Liver (tissue), 9 donors: ENCODE measurements around the gene THOC7. TPM values are rescaled to one million over a fixed set of nuclear protein-coding genes. Genes with fewer than 3 reads are reported as not detected.

Experiments used
- DNase-seq: peaks from one replicate; pipeline ENCODE4 v3.0.0-alpha.2; 2017; ENCODE audit warnings: low spot score
- H3K27ac ChIP-seq, 2 donors: one replicate each; pipeline ENCODE4 v1.7.0; 2013; ENCODE audit warnings: inconsistent platforms in 2 of 2, low read length in 2 of 2, control low read depth in 1 of 2, low read depth in 1 of 2, mild to moderate bottlenecking in 1 of 2
- H3K27me3 ChIP-seq, 4 donors: one replicate each; pipeline versions ENCODE4 v1.6.1 to v1.7.0; 2013; ENCODE audit warnings: low read length in 3 of 4, inconsistent platforms in 1 of 4, mild to moderate bottlenecking in 1 of 4, moderate library complexity in 1 of 4; ENCODE audit not compliant: control insufficient read depth in 4 of 4, insufficient read depth in 4 of 4
- H3K36me3 ChIP-seq, 4 donors: one replicate each; pipeline versions ENCODE4 v1.6.1 to v1.7.0; 2013; ENCODE audit warnings: low read length in 3 of 4, mild to moderate bottlenecking in 3 of 4, low read depth in 1 of 4, moderate library complexity in 1 of 4; ENCODE audit not compliant: control insufficient read depth in 4 of 4, insufficient read depth in 3 of 4
- H3K4me1 ChIP-seq, 4 donors: one replicate each; pipeline versions ENCODE4 v1.6.1 to v1.7.0; 2013; ENCODE audit warnings: low read length in 3 of 4, mild to moderate bottlenecking in 3 of 4, moderate library complexity in 1 of 4; ENCODE audit not compliant: control insufficient read depth in 4 of 4, insufficient read depth in 4 of 4
- H3K4me3 ChIP-seq, 3 donors: one replicate each; pipeline versions ENCODE4 v1.6.1 to v1.7.0; 2013; ENCODE audit warnings: low read length in 3 of 3, control low read depth in 1 of 3, low read depth in 1 of 3, mild to moderate bottlenecking in 1 of 3
- H3K9ac ChIP-seq, 2 donors: one replicate each; pipeline ENCODE4 v1.7.0; 2013; ENCODE audit warnings: low read length in 2 of 2, mild to moderate bottlenecking in 2 of 2, moderate library complexity in 2 of 2, control low read depth in 1 of 2, low read depth in 1 of 2
- H3K9me3 ChIP-seq, 4 donors: one replicate each; pipeline versions ENCODE4 v1.6.1 to v1.7.0; 2013; ENCODE audit warnings: low read length in 3 of 4; ENCODE audit not compliant: control insufficient read depth in 4 of 4
- EGR1 ChIP-seq, 2 donors: IDR thresholded peaks; 2 replicates each; pipeline ENCODE4 v1.6.1; 2016 to 2018; ENCODE audit warnings: antibody characterized with exemption in 2 of 2, low read depth in 2 of 2
- FOXA1 ChIP-seq: IDR thresholded peaks from 2 replicates; pipeline ENCODE4 v1.6.1; 2016; ENCODE audit warnings: antibody characterized with exemption
- GABPA ChIP-seq, 2 donors: IDR thresholded peaks in 1 of 2; conservative IDR thresholded peaks in 1 of 2; 2 replicates each; pipeline ENCODE4 v1.6.1; 2016; ENCODE audit warnings: antibody characterized with exemption in 2 of 2, mild to moderate bottlenecking in 1 of 2, moderate library complexity in 1 of 2
- HNF4G ChIP-seq: IDR thresholded peaks from 2 replicates; pipeline ENCODE4 v1.6.1; 2016; ENCODE audit warnings: antibody characterized with exemption
- JUND ChIP-seq, 2 donors: IDR thresholded peaks; 2 replicates each; pipeline ENCODE4 v1.6.1; 2016; ENCODE audit warnings: antibody characterized with exemption in 2 of 2
- NR2F2 ChIP-seq: IDR thresholded peaks from 2 replicates; pipeline ENCODE4 v1.6.1; 2016; ENCODE audit warnings: antibody characterized with exemption
- RAD21 ChIP-seq, 2 donors: IDR thresholded peaks; 2 replicates each; pipeline ENCODE4 v1.6.1; 2016; ENCODE audit warnings: antibody characterized with exemption in 2 of 2, mild to moderate bottlenecking in 2 of 2
- RXRA ChIP-seq, 2 donors: IDR thresholded peaks; 2 replicates each; pipeline ENCODE4 v1.6.1; 2017 to 2018; ENCODE audit warnings: antibody characterized with exemption in 2 of 2, mild to moderate bottlenecking in 1 of 2
- TAF1 ChIP-seq: conservative IDR thresholded peaks from 2 replicates; pipeline ENCODE4 v1.6.1; 2016; ENCODE audit warnings: antibody characterized with exemption, mild to moderate bottlenecking
- YY1 ChIP-seq: IDR thresholded peaks from 2 replicates; pipeline ENCODE4 v1.6.1; 2016; ENCODE audit warnings: antibody characterized with exemption, mild to moderate bottlenecking
- WGBS: extraction: QIAGEN DNeasy Blood & Tissue Kit; methylation state at CpG from one replicate; pipeline ENCODE4 v1.1.7; 2013; 5-methylcytosine and 5-hydroxymethylcytosine counted together
- polyA plus RNA-seq, 2 donors: library from polyadenylated mRNA; stranded (reverse) in 1 of 2; unstranded in 1 of 2; fragments of 200-250 nt in 1 of 2; fragments of >200 nt in 1 of 2; fragmentation: Nextera tagmentation in 1 of 2; extraction: Ambion mirVana in 1 of 2; gene quantifications; one replicate each; pipeline versions ENCODE4 v1.2.1 to v1.2.3, GENCODE V29; 2013 to 2015
- total RNA-seq, 2 donors: library from RNA; depleted of rRNA; stranded (reverse); fragments of >200 nt; gene quantifications; one replicate each; pipeline ENCODE4 v1.2.3, GENCODE V29; 2014
- TF ChIP-seq, protein P1 (sequence below): IDR thresholded peaks from 2 replicates; pipeline ENCODE4 v1.6.1; 2016; ENCODE audit warnings: antibody characterized with exemption
- TF ChIP-seq, protein P2 (sequence below): IDR thresholded peaks from 2 replicates; pipeline ENCODE4 v1.6.1; 2016; ENCODE audit warnings: antibody characterized with exemption
- TF ChIP-seq, protein P3 (sequence below): fragments of 150-350 bp; IDR thresholded peaks from 2 replicates; pipeline ENCODE4 v1.5.1; 2017; ENCODE audit warnings: improper control_type of control experiment, low read depth, low read length; ENCODE audit not compliant: missing input control
- TF ChIP-seq, protein P4 (sequence below): IDR thresholded peaks from 2 replicates; pipeline ENCODE4 v1.6.1; 2016; ENCODE audit warnings: antibody characterized with exemption, mild to moderate bottlenecking
- donor health status: healthy.
- donor health status: healthy.
- donor health status: healthy.
- donor health status: healthy.
- donor health status: healthy.

The THOC7 gene
- total and polyA plus RNA-seq, 4 donors, result 11.7 to 38.6 (median 23.0) TPM

DNA sequence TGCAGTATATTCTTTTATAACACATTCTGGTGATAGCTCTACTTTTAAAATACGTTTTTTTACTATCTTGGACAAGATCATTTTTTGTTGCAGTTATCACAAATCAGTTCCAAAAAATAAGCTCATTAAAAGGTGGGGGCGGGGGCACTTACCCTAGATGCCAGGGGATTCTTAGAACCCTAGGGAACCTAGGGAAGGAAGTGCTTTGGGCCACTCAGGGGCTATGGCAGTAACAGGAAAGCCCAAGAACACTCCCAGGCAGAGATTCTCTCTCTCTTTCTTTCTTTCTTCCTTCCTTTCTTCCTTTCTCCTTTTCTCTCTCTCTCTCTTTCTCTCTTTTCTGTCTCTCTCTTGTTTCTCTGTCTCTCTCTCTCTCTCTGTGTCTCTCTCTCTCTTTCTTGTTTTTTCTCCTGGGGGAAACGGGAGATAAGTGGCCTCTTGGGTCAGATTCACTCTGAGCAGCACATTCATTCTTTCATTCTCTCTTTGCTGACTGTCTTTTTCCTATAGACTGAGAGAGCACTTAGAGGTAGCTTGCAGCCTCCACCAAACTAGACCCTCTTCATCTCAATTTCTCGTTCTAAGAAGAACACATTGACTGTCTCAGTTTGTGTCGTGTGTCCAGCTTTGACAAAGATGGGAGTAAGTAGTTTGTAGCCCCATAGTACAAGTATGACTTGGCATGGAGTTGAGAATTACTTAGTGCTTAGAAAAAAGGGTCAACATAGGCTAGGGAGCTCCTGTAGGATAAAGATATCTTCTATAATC lies 32.0 kb upstream of the THOC7 start:
- H3K9me3 ChIP-seq, result no peaks in the 10 kb centered on the region
- H3K27me3 ChIP-seq, result no peaks in the 10 kb centered on the region
- H3K27ac ChIP-seq, result no peak overlapping the region

More for the DNA sequence above, 32.0 kb upstream of the THOC7 start:
- no peak for DNase-seq
- Histone ChIP-seq H3K4me1 (no peaks in the 10 kb centered on the region), H3K9ac (no peak overlapping the region), H3K36me3 (peaks cover 0 to 6% (median 3%) of the 10 kb centered on the region in 4 donors), H3K4me3 (no peak overlapping the region)
- WGBS, result 82% methylated on average over 5 of the region's 5 CpGs
- TF ChIP-seq RXRA (IDR thresholded peaks at IDR 0.05), result no peak
- TF ChIP-seq HNF4G, result no peak
- TF ChIP-seq, protein P1, sequence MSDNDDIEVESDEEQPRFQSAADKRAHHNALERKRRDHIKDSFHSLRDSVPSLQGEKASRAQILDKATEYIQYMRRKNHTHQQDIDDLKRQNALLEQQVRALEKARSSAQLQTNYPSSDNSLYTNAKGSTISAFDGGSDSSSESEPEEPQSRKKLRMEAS, result no peak
- TF ChIP-seq, protein P2, sequence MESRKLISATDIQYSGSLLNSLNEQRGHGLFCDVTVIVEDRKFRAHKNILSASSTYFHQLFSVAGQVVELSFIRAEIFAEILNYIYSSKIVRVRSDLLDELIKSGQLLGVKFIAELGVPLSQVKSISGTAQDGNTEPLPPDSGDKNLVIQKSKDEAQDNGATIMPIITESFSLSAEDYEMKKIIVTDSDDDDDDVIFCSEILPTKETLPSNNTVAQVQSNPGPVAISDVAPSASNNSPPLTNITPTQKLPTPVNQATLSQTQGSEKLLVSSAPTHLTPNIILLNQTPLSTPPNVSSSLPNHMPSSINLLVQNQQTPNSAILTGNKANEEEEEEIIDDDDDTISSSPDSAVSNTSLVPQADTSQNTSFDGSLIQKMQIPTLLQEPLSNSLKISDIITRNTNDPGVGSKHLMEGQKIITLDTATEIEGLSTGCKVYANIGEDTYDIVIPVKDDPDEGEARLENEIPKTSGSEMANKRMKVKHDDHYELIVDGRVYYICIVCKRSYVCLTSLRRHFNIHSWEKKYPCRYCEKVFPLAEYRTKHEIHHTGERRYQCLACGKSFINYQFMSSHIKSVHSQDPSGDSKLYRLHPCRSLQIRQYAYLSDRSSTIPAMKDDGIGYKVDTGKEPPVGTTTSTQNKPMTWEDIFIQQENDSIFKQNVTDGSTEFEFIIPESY, result no peak
- TF ChIP-seq FOXA1, result no peak
- TF ChIP-seq EGR1 (IDR thresholded peaks at IDR 0.05; ENCODE audit: low read depth in 2 of 2), result no peak
- TF ChIP-seq TAF1, result no peak
- TF ChIP-seq NR2F2, result no peak
- TF ChIP-seq YY1, result no peak
- TF ChIP-seq RAD21 (IDR thresholded peaks at IDR 0.05), result no peak
- no peak for TF ChIP-seq GABPA (IDR thresholded peaks at IDR 0.05 in 1 of 2, conservative IDR thresholded peaks at IDR 0.05 in 1 of 2)
- TF ChIP-seq, protein P3, sequence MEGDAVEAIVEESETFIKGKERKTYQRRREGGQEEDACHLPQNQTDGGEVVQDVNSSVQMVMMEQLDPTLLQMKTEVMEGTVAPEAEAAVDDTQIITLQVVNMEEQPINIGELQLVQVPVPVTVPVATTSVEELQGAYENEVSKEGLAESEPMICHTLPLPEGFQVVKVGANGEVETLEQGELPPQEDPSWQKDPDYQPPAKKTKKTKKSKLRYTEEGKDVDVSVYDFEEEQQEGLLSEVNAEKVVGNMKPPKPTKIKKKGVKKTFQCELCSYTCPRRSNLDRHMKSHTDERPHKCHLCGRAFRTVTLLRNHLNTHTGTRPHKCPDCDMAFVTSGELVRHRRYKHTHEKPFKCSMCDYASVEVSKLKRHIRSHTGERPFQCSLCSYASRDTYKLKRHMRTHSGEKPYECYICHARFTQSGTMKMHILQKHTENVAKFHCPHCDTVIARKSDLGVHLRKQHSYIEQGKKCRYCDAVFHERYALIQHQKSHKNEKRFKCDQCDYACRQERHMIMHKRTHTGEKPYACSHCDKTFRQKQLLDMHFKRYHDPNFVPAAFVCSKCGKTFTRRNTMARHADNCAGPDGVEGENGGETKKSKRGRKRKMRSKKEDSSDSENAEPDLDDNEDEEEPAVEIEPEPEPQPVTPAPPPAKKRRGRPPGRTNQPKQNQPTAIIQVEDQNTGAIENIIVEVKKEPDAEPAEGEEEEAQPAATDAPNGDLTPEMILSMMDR, result no peak
- TF ChIP-seq, protein P4, sequence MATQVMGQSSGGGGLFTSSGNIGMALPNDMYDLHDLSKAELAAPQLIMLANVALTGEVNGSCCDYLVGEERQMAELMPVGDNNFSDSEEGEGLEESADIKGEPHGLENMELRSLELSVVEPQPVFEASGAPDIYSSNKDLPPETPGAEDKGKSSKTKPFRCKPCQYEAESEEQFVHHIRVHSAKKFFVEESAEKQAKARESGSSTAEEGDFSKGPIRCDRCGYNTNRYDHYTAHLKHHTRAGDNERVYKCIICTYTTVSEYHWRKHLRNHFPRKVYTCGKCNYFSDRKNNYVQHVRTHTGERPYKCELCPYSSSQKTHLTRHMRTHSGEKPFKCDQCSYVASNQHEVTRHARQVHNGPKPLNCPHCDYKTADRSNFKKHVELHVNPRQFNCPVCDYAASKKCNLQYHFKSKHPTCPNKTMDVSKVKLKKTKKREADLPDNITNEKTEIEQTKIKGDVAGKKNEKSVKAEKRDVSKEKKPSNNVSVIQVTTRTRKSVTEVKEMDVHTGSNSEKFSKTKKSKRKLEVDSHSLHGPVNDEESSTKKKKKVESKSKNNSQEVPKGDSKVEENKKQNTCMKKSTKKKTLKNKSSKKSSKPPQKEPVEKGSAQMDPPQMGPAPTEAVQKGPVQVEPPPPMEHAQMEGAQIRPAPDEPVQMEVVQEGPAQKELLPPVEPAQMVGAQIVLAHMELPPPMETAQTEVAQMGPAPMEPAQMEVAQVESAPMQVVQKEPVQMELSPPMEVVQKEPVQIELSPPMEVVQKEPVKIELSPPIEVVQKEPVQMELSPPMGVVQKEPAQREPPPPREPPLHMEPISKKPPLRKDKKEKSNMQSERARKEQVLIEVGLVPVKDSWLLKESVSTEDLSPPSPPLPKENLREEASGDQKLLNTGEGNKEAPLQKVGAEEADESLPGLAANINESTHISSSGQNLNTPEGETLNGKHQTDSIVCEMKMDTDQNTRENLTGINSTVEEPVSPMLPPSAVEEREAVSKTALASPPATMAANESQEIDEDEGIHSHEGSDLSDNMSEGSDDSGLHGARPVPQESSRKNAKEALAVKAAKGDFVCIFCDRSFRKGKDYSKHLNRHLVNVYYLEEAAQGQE, result no peak
- TF ChIP-seq JUND (IDR thresholded peaks at IDR 0.05), result no peak
